PFSK-1 (cell line): ENCODE data around the gene MAD1L1.

Experiments used
- FOXP2 ChIP-seq: optimal IDR thresholded peaks from 2 replicates; pipeline ENCODE3; 2011; ENCODE audit warnings: borderline replicate concordance, control low read depth, inconsistent platforms; ENCODE audit not compliant: insufficient read depth; ENCODE audit errors: extremely low read length, extremely low read depth
- POLR2AphosphoS5 ChIP-seq: IDR thresholded peaks from 2 replicates; pipeline ENCODE4 v1.6.1; 2012; ENCODE audit warnings: low read depth, mild to moderate bottlenecking, control low read depth, low read length, moderate library complexity
- REST ChIP-seq, 2 experiments: IDR thresholded peaks; 2 replicates each; pipeline versions ENCODE4 v1.6.1 to v1.8.0; 2011 to 2012; ENCODE audit warnings: low read depth in 2 of 2, low read length in 2 of 2, control low read depth in 1 of 2, inconsistent platforms in 1 of 2, mild to moderate bottlenecking in 1 of 2, moderate library complexity in 1 of 2; ENCODE audit not compliant: insufficient read depth in 1 of 2
- SIN3A ChIP-seq: IDR thresholded peaks from 2 replicates; pipeline ENCODE4 v1.6.1; 2012; ENCODE audit warnings: mild to moderate bottlenecking, low read length, moderate library complexity, borderline replicate concordance; ENCODE audit not compliant: insufficient read depth
- TAF1 ChIP-seq: IDR thresholded peaks from 2 replicates; pipeline ENCODE4 v1.6.1; 2012; ENCODE audit warnings: low read length, control low read depth, borderline replicate concordance; ENCODE audit not compliant: insufficient read depth

Gene MAD1L1

GRCh38 chr7:1843271-1843861 is 389.4 kb downstream of the MAD1L1 start:
- TF ChIP-seq TAF1 (no peak), REST (IDR thresholded peaks at IDR 0.05; ENCODE audit: insufficient read depth in 1 of 2, low read depth in 2 of 2, low read length in 2 of 2) (no peak), SIN3A (no peak), POLR2AphosphoS5 (no peak), FOXP2 (no peak)

GRCh38 chr7:1842321-1843221 is 390.2 kb downstream of the MAD1L1 start:
- TF ChIP-seq REST (IDR thresholded peaks at IDR 0.05; ENCODE audit: insufficient read depth in 1 of 2, low read depth in 2 of 2, low read length in 2 of 2) = no peak
- TF ChIP-seq POLR2AphosphoS5 = no peak
- TF ChIP-seq FOXP2 = no peak
- no peak for TF ChIP-seq TAF1
- TF ChIP-seq SIN3A = no peak

- TF ChIP-seq REST (IDR thresholded peaks at IDR 0.05; ENCODE audit: insufficient read depth in 1 of 2, low read depth in 2 of 2, low read length in 2 of 2) = no peak
- TF ChIP-seq FOXP2 = no peak
- no peak for TF ChIP-seq POLR2AphosphoS5
- no peak for TF ChIP-seq TAF1
- TF ChIP-seq SIN3A = no peak
Observed at GRCh38 chr7:1839701-1840100, 393.0 kb downstream of the MAD1L1 start.

GRCh38 chr7:1829111-1829510 is 403.6 kb downstream of the MAD1L1 start:
- TF ChIP-seq TAF1 (no peak), POLR2AphosphoS5 (no peak), SIN3A (no peak), REST (IDR thresholded peaks at IDR 0.05; ENCODE audit: insufficient read depth in 1 of 2, low read depth in 2 of 2, low read length in 2 of 2) (no peak), FOXP2 (no peak)
